WTC11 (cell line): Measurements from ENCODE around the gene GRIN3B. TPM values are rescaled to one million over a fixed set of nuclear protein-coding genes. Genes with fewer than 3 reads are reported as not detected.

ENCODE experiments used
- AFF4 ChIP-seq: sonication (generic); formaldehyde crosslinking; IDR thresholded peaks from 2 replicates; pipeline ENCODE4 v1.8.1; 2023; ENCODE audit warnings: mild to moderate bottlenecking, missing genetic modification reagents, borderline replicate concordance
- ARID4B ChIP-seq: sonication (generic); formaldehyde crosslinking; IDR thresholded peaks from 2 replicates; pipeline ENCODE4 v1.8.0; 2023; ENCODE audit warnings: missing genetic modification reagents, mild to moderate bottlenecking, borderline replicate concordance
- CDX4 ChIP-seq: fragments of 250-450 bp; sonication (Bioruptor Pico); IDR thresholded peaks from 2 replicates; pipeline ENCODE4 v1.9.0; 2021; ENCODE audit warnings: moderate library complexity, mild to moderate bottlenecking, inconsistent platforms, borderline replicate concordance
- CREB1 ChIP-seq: sonication (generic); formaldehyde crosslinking; IDR thresholded peaks from 2 replicates; pipeline ENCODE4 v1.8.0; 2023; ENCODE audit warnings: mild to moderate bottlenecking, missing genetic modification reagents
- CTCF ChIP-seq: fragments of 200-600 bp; IDR thresholded peaks from 2 replicates; pipeline ENCODE4 v1.8.0; 2022; ENCODE audit warnings: antibody characterized with exemption
- E2F1 ChIP-seq: sonication (generic); formaldehyde crosslinking; IDR thresholded peaks from 2 replicates; pipeline ENCODE4 v1.8.0; 2022; ENCODE audit warnings: mild to moderate bottlenecking, missing genetic modification reagents
- EMX1 ChIP-seq: fragments of 250-450 bp; sonication (Bioruptor Pico); IDR thresholded peaks from 2 replicates; pipeline ENCODE4 v1.8.0; 2021; ENCODE audit warnings: mild to moderate bottlenecking
- FOXK1 ChIP-seq: sonication (generic); formaldehyde crosslinking; IDR thresholded peaks from 2 replicates; pipeline ENCODE4 v1.8.0; 2022; ENCODE audit warnings: mild to moderate bottlenecking, moderate library complexity, missing genetic modification reagents
- GTF2I ChIP-seq: fragments of 250-450 bp; sonication (Bioruptor Pico); conservative IDR thresholded peaks from 2 replicates; pipeline ENCODE4 v1.4.0; 2021; ENCODE audit warnings: mild to moderate bottlenecking
- HMGXB4 ChIP-seq: sonication (generic); formaldehyde crosslinking; IDR thresholded peaks from 2 replicates; pipeline ENCODE4 v1.8.1; 2023; ENCODE audit warnings: mild to moderate bottlenecking, moderate library complexity, missing genetic modification reagents
- MYBL2 ChIP-seq: sonication (generic); formaldehyde crosslinking; IDR thresholded peaks from 2 replicates; pipeline ENCODE4 v1.8.1; 2023; ENCODE audit warnings: mild to moderate bottlenecking, moderate library complexity, missing genetic modification reagents
- NFE2L1 ChIP-seq: sonication (generic); formaldehyde crosslinking; IDR thresholded peaks from 2 replicates; pipeline ENCODE4 v1.8.1; 2023; ENCODE audit warnings: missing genetic modification reagents
- TCF7 ChIP-seq: sonication (generic); formaldehyde crosslinking; IDR thresholded peaks from 2 replicates; pipeline ENCODE4 v1.8.0; 2022; ENCODE audit warnings: mild to moderate bottlenecking, low read depth, missing genetic modification reagents, moderate library complexity
- TP53 ChIP-seq: sonication (generic); formaldehyde crosslinking; IDR thresholded peaks from 2 replicates; pipeline ENCODE4 v1.8.1; 2023; ENCODE audit warnings: mild to moderate bottlenecking, missing genetic modification reagents
- USF2 ChIP-seq: sonication (generic); formaldehyde crosslinking; IDR thresholded peaks from 2 replicates; pipeline ENCODE4 v1.8.1; 2023; ENCODE audit warnings: mild to moderate bottlenecking, missing genetic modification reagents, moderate library complexity
- ZBTB21 ChIP-seq: sonication (generic); formaldehyde crosslinking; IDR thresholded peaks from 2 replicates; pipeline ENCODE4 v1.8.1; 2023; ENCODE audit warnings: mild to moderate bottlenecking, missing genetic modification reagents, borderline replicate concordance
- ZNF121 ChIP-seq: sonication (generic); formaldehyde crosslinking; IDR thresholded peaks from 2 replicates; pipeline ENCODE4 v1.8.0; 2023; ENCODE audit warnings: missing genetic modification reagents
- ZNF232 ChIP-seq: sonication (generic); formaldehyde crosslinking; IDR thresholded peaks from 2 replicates; pipeline ENCODE4 v1.8.0; 2022; ENCODE audit warnings: mild to moderate bottlenecking, missing genetic modification reagents
- ZNF263 ChIP-seq: sonication (generic); formaldehyde crosslinking; IDR thresholded peaks from 2 replicates; pipeline ENCODE4 v1.8.1; 2022; ENCODE audit warnings: low read depth, mild to moderate bottlenecking, moderate library complexity, missing genetic modification reagents
- ZNF317 ChIP-seq: sonication (generic); formaldehyde crosslinking; IDR thresholded peaks from 2 replicates; pipeline ENCODE4 v1.8.1; 2023; ENCODE audit warnings: low read depth, mild to moderate bottlenecking, moderate library complexity, missing genetic modification reagents, borderline replicate concordance
- ZNF423 ChIP-seq: fragments of 250-450 bp; sonication (Bioruptor Pico); IDR thresholded peaks from 2 replicates; pipeline ENCODE4 v2.1.2; 2022; ENCODE audit warnings: mild to moderate bottlenecking, moderate library complexity
- total RNA-seq: library from RNA; stranded (reverse); gene quantifications from 3 replicates; pipeline ENCODE4 v1.2.3, GENCODE V29; 2021

Gene GRIN3B
- total RNA-seq, 1 experiment from 2014 or later, result 1.9 TPM

GRCh38 chr19:996051-996838, 4.0 kb upstream of the GRIN3B start (continued):
- TF ChIP-seq HMGXB4 (CRISPR knock-in tag) (peak; percentile 63; the same call in 1 of the 2 replicates), E2F1 (no peak), CDX4 (no peak), FOXK1 (no peak; the same call in 1 of the 2 replicates), EMX1 (CRISPR knock-in tag) (no peak), TCF7 (CRISPR knock-in tag) (no peak), MYBL2 (no peak), ARID4B (no peak), USF2 (no peak), TP53 (CRISPR knock-in tag) (no peak), ZBTB21 (CRISPR knock-in tag) (peak; percentile 65; the same call in 1 of the 2 replicates), GTF2I (CRISPR knock-in tag) (no peak), CTCF (no peak), ZNF121 (CRISPR knock-in tag) (no peak), AFF4 (CRISPR knock-in tag) (no peak), ZNF232 (CRISPR knock-in tag) (no peak), NFE2L1 (CRISPR knock-in tag) (no peak), ZNF263 (CRISPR knock-in tag) (no peak), CREB1 (no peak), ZNF317 (CRISPR knock-in tag) (peak; percentile 41; the same call in 1 of the 2 replicates), ZNF423 (CRISPR knock-in tag) (no peak)
